Measurements from ENCODE around the gene CHDH.

CHDH gene

GRCh38 chr3:53803124-53803815 is 42.9 kb downstream of the CHDH start:
- Histone ChIP-seq H3K4me2 (ENCODE audit: low read length) (no peak overlapping the region), H3K4ac (ENCODE audit: low read depth, low read length) (no peak overlapping the region), H2BK5ac (ENCODE audit: low read length) (no peak overlapping the region), H3K79me2 (ENCODE audit: control insufficient read depth, insufficient read depth, low read length) (no peaks in the 10 kb centered on the region), H3K27me3 (ENCODE audit: insufficient read depth, low read length, poor library complexity) (no peaks in the 10 kb centered on the region), H4K5ac (ENCODE audit: low read length) (no peak overlapping the region), H3K9ac (ENCODE audit: low read length) (no peak overlapping the region), H3K27ac (ENCODE audit: low read depth, low read length) (no peak overlapping the region), H4K8ac (ENCODE audit: low read depth, low read length) (no peak overlapping the region), H2BK15ac (replicated peaks; ENCODE audit: low read depth) (no peak overlapping the region), H3K56ac (ENCODE audit: low read length) (no peak overlapping the region), H3K23ac (ENCODE audit: low read length) (no peak overlapping the region), H3K36me3 (ENCODE audit: control insufficient read depth, insufficient read depth, low read length) (no peaks in the 10 kb centered on the region), H3K4me1 (ENCODE audit: control insufficient read depth, low read depth, low read length) (no peaks in the 10 kb centered on the region), H2BK120ac (ENCODE audit: low read depth, low read length) (no peak overlapping the region), H2AK5ac (ENCODE audit: low read length) (no peak overlapping the region), H3K79me1 (ENCODE audit: low read length) (no peaks in the 10 kb centered on the region), H3K18ac (ENCODE audit: low read length) (no peak overlapping the region), H3K4me3 (ENCODE audit: low read length) (no peak overlapping the region)
- DNase-seq: peak; percentile 40
- WGBS (ENCODE audit: extremely low coverage, insufficient coverage, low lambda C conversion rate): no CpG with 5 or more reads among the region's 18 CpGs

- Histone ChIP-seq H3K36me3 (ENCODE audit: control insufficient read depth, insufficient read depth, low read length) (no peaks in the 10 kb centered on the region), H2BK5ac (ENCODE audit: low read length) (no peak overlapping the region), H2BK15ac (replicated peaks; ENCODE audit: low read depth) (no peak overlapping the region), H3K23ac (ENCODE audit: low read length) (no peak overlapping the region), H3K4me3 (ENCODE audit: low read length) (no peak overlapping the region), H3K79me1 (ENCODE audit: low read length) (no peaks in the 10 kb centered on the region), H3K27me3 (ENCODE audit: insufficient read depth, low read length, poor library complexity) (no peaks in the 10 kb centered on the region), H3K56ac (ENCODE audit: low read length) (no peak overlapping the region), H3K4me1 (ENCODE audit: control insufficient read depth, low read depth, low read length) (no peaks in the 10 kb centered on the region), H3K4ac (ENCODE audit: low read depth, low read length) (no peak overlapping the region), H3K79me2 (ENCODE audit: control insufficient read depth, insufficient read depth, low read length) (no peaks in the 10 kb centered on the region), H3K18ac (ENCODE audit: low read length) (no peak overlapping the region), H3K27ac (ENCODE audit: low read depth, low read length) (no peak overlapping the region), H2AK5ac (ENCODE audit: low read length) (no peak overlapping the region), H2BK120ac (ENCODE audit: low read depth, low read length) (no peak overlapping the region), H3K9ac (ENCODE audit: low read length) (no peak overlapping the region), H4K5ac (ENCODE audit: low read length) (no peak overlapping the region), H3K4me2 (ENCODE audit: low read length) (no peak overlapping the region), H4K8ac (ENCODE audit: low read depth, low read length) (no peak overlapping the region)
- no CpG with 5 or more reads among the region's 8 CpGs for WGBS (ENCODE audit: extremely low coverage, insufficient coverage, low lambda C conversion rate)
- no peak for DNase-seq
Observed at GRCh38 chr3:53802256-53802880, 43.9 kb downstream of the CHDH start.

GRCh38 chr3:53801319-53801718 is 44.9 kb downstream of the CHDH start:
- Histone ChIP-seq H2BK120ac (ENCODE audit: low read depth, low read length) (no peak overlapping the region), H3K79me1 (ENCODE audit: low read length) (no peaks in the 10 kb centered on the region), H3K4me3 (ENCODE audit: low read length) (no peak overlapping the region), H3K23ac (ENCODE audit: low read length) (no peak overlapping the region), H3K79me2 (ENCODE audit: control insufficient read depth, insufficient read depth, low read length) (no peaks in the 10 kb centered on the region), H4K8ac (ENCODE audit: low read depth, low read length) (no peak overlapping the region), H3K18ac (ENCODE audit: low read length) (no peak overlapping the region), H3K36me3 (ENCODE audit: control insufficient read depth, insufficient read depth, low read length) (no peaks in the 10 kb centered on the region), H3K4me2 (ENCODE audit: low read length) (no peak overlapping the region), H3K4ac (ENCODE audit: low read depth, low read length) (no peak overlapping the region), H4K5ac (ENCODE audit: low read length) (no peak overlapping the region), H3K27me3 (ENCODE audit: insufficient read depth, low read length, poor library complexity) (no peaks in the 10 kb centered on the region), H3K27ac (ENCODE audit: low read depth, low read length) (no peak overlapping the region), H2BK15ac (replicated peaks; ENCODE audit: low read depth) (no peak overlapping the region), H2BK5ac (ENCODE audit: low read length) (no peak overlapping the region), H3K9ac (ENCODE audit: low read length) (no peak overlapping the region), H3K4me1 (ENCODE audit: control insufficient read depth, low read depth, low read length) (no peaks in the 10 kb centered on the region), H3K56ac (ENCODE audit: low read length) (no peak overlapping the region), H2AK5ac (ENCODE audit: low read length) (no peak overlapping the region)
- WGBS (ENCODE audit: extremely low coverage, insufficient coverage, low lambda C conversion rate): no CpG with 5 or more reads among the region's 9 CpGs
- DNase-seq: no peak

- H3K4ac ChIP-seq (ENCODE audit: low read depth, low read length): no peak overlapping the region
- H3K4me1 ChIP-seq (ENCODE audit: control insufficient read depth, low read depth, low read length): no peaks in the 10 kb centered on the region
- H3K79me1 ChIP-seq (ENCODE audit: low read length): no peaks in the 10 kb centered on the region
- no CpG with 5 or more reads among the region's 16 CpGs for WGBS (ENCODE audit: extremely low coverage, insufficient coverage, low lambda C conversion rate)
- no peak for DNase-seq
- no peak overlapping the region for H3K56ac ChIP-seq (ENCODE audit: low read length)
- no peak overlapping the region for H3K4me2 ChIP-seq (ENCODE audit: low read length)
- H2BK5ac ChIP-seq (ENCODE audit: low read length): no peak overlapping the region
- no peaks in the 10 kb centered on the region for H3K36me3 ChIP-seq (ENCODE audit: control insufficient read depth, insufficient read depth, low read length)
- H4K8ac ChIP-seq (ENCODE audit: low read depth, low read length): no peak overlapping the region
- H2BK120ac ChIP-seq (ENCODE audit: low read depth, low read length): no peak overlapping the region
- no peak overlapping the region for H2BK15ac ChIP-seq (replicated peaks; ENCODE audit: low read depth)
- no peak overlapping the region for H3K9ac ChIP-seq (ENCODE audit: low read length)
- H3K18ac ChIP-seq (ENCODE audit: low read length): no peak overlapping the region
- no peak overlapping the region for H3K4me3 ChIP-seq (ENCODE audit: low read length)
- H3K27ac ChIP-seq (ENCODE audit: low read depth, low read length): no peak overlapping the region
- no peak overlapping the region for H4K5ac ChIP-seq (ENCODE audit: low read length)
- no peaks in the 10 kb centered on the region for H3K79me2 ChIP-seq (ENCODE audit: control insufficient read depth, insufficient read depth, low read length)
- H2AK5ac ChIP-seq (ENCODE audit: low read length): no peak overlapping the region
- H3K23ac ChIP-seq (ENCODE audit: low read length): no peak overlapping the region
- H3K27me3 ChIP-seq (ENCODE audit: insufficient read depth, low read length, poor library complexity): no peaks in the 10 kb centered on the region
Observed at GRCh38 chr3:53800041-53800906, 45.9 kb downstream of the CHDH start.

- Histone ChIP-seq H2BK15ac (replicated peaks; ENCODE audit: low read depth) (no peak overlapping the region), H3K56ac (ENCODE audit: low read length) (no peak overlapping the region), H2AK5ac (ENCODE audit: low read length) (no peak overlapping the region), H3K27ac (ENCODE audit: low read depth, low read length) (no peak overlapping the region), H3K79me1 (ENCODE audit: low read length) (no peaks in the 10 kb centered on the region), H3K4me1 (ENCODE audit: control insufficient read depth, low read depth, low read length) (no peaks in the 10 kb centered on the region), H3K79me2 (ENCODE audit: control insufficient read depth, insufficient read depth, low read length) (no peaks in the 10 kb centered on the region), H3K4me2 (ENCODE audit: low read length) (no peak overlapping the region), H3K4ac (ENCODE audit: low read depth, low read length) (no peak overlapping the region), H3K36me3 (ENCODE audit: control insufficient read depth, insufficient read depth, low read length) (no peaks in the 10 kb centered on the region), H3K4me3 (ENCODE audit: low read length) (no peak overlapping the region), H3K23ac (ENCODE audit: low read length) (no peak overlapping the region), H4K5ac (ENCODE audit: low read length) (no peak overlapping the region), H2BK5ac (ENCODE audit: low read length) (no peak overlapping the region), H3K27me3 (ENCODE audit: insufficient read depth, low read length, poor library complexity) (no peaks in the 10 kb centered on the region), H3K18ac (ENCODE audit: low read length) (no peak overlapping the region), H3K9ac (ENCODE audit: low read length) (no peak overlapping the region), H4K8ac (ENCODE audit: low read depth, low read length) (no peak overlapping the region), H2BK120ac (ENCODE audit: low read depth, low read length) (no peak overlapping the region)
- no peak for DNase-seq
- no CpG with 5 or more reads among the region's 12 CpGs for WGBS (ENCODE audit: extremely low coverage, insufficient coverage, low lambda C conversion rate)
Observed at GRCh38 chr3:53799338-53799865, 46.8 kb downstream of the CHDH start.
